ENCODE results near the gene RILP.

RILP gene

GRCh38 chr17:1650731-1651558, 1.3 kb upstream of the RILP start:
- no peak for TF ChIP-seq Cebpa-rat (IDR thresholded peaks at IDR 0.05)
- H3K9ac ChIP-seq, result peak overlapping the region; percentile 71 to 86 (median 82); a peak in 19 of 22 replicates
- H3K4me3 ChIP-seq, result peak overlapping the region in 6 of 10 experiments; percentile 62 to 80 (median 66); a peak in 8 of 20 replicates
- H3K4me1 ChIP-seq, result peaks cover 47 to 63% (median 57%) of the 10 kb centered on the region in 10 experiments
- H3K4me2 ChIP-seq, result peak overlapping the region; percentile 91 to 100 (median 98)
- H4K20me1 ChIP-seq, result peaks cover 11 to 65% (median 56%) of the 10 kb centered on the region in 11 experiments; a peak in 20 of 22 replicates
- peaks cover 60 to 67% (median 61%) of the 10 kb centered on the region in 11 experiments for H3K36me3 ChIP-seq
- H3K9me3 ChIP-seq (replicated peaks in 1 of 11), result no peaks in the 10 kb centered on the region
- no peaks in the 10 kb centered on the region for H3K27me3 ChIP-seq
- peak overlapping the region in 8 of 11 experiments; percentile 75 to 88 (median 82); a peak in 13 of 22 replicates for H3K27ac ChIP-seq

- Histone ChIP-seq H3K27ac (peak overlapping the region; percentile 65 to 88 (median 82); a peak in 21 of 22 replicates), H4K20me1 (peaks cover 11 to 54% (median 44%) of the 10 kb centered on the region in 11 experiments; a peak in 20 of 22 replicates), H3K27me3 (no peaks in the 10 kb centered on the region), H3K9me3 (replicated peaks in 1 of 11) (no peaks in the 10 kb centered on the region), H3K36me3 (peaks cover 43 to 49% (median 43%) of the 10 kb centered on the region in 11 experiments), H3K4me2 (peak overlapping the region; percentile 95 to 100 (median 99)), H3K4me3 (peak overlapping the region; percentile 58 to 80 (median 68)), H3K4me1 (peaks cover 57 to 79% (median 69%) of the 10 kb centered on the region in 10 experiments), H3K9ac (peak overlapping the region; percentile 71 to 90 (median 84))
- no peak for TF ChIP-seq Cebpa-rat (IDR thresholded peaks at IDR 0.05)
These were observed 463 bp downstream of the RILP start for GRCh38 chr17:1648963-1649843.

DNA sequence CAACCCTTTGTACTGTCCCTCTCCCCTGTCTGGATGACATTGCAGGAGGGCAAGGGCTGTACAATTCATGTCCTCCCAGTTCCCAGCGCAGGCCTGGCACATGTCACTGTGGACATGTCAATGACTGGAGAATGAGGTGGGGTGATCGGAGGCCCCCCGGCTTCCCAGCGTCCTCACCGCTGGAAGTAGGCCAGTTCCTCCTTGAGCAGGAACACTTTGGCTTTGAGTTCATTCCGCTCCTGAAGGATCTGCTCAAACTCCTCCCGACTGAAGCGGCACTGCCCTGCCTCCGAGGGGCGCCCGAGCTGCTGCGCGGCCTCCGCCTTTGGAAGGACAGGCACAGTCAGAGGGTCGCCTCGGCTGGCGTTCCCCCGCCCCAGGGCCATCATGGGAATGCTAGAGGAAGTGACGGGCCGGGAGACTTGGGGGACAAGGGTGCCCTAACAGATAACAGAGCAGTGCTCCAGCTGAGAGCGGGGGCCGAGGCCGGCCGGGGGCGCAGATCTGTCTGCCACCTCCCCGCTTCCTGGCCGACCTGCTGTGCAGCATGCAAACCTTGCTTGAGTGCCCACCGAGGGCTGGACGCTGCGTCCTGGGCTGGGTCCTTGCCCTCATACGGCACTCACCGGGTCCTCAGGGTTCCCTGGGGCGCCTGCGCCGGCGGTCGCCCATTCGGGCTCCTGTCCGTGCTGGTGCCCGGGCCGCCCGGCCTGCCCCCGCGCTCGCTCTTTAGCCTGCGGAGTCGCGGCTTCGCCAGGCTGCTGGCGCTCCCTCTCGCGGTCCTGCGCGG, 1.3 kb downstream of the RILP start:
- peaks cover 61 to 83% (median 75%) of the 10 kb centered on the region in 10 experiments for H3K4me1 ChIP-seq
- H3K4me3 ChIP-seq, result peak overlapping the region; percentile 56 to 71 (median 62)
- TF ChIP-seq Cebpa-rat (IDR thresholded peaks at IDR 0.05), result no peak
- peaks cover 34 to 41% (median 35%) of the 10 kb centered on the region in 11 experiments for H3K36me3 ChIP-seq
- H3K4me2 ChIP-seq, result peak overlapping the region; percentile 92 to 100 (median 99)
- H3K9ac ChIP-seq, result peak overlapping the region; percentile 69 to 90 (median 79)
- H4K20me1 ChIP-seq, result peaks cover 11 to 47% (median 36%) of the 10 kb centered on the region in 11 experiments; a peak in 20 of 22 replicates
- peak overlapping the region; percentile 60 to 86 (median 76) for H3K27ac ChIP-seq
- no peaks in the 10 kb centered on the region for H3K27me3 ChIP-seq
- no peaks in the 10 kb centered on the region for H3K9me3 ChIP-seq (replicated peaks in 1 of 11)

GRCh38 chr17:1647802-1648171, 1.9 kb downstream of the RILP start:
- no peak for TF ChIP-seq Cebpa-rat (IDR thresholded peaks at IDR 0.05)
- Histone ChIP-seq H3K4me3 (peak overlapping the region; percentile 56 to 71 (median 62); a peak in 19 of 20 replicates), H3K4me2 (peak overlapping the region; percentile 92 to 100 (median 99)), H3K27ac (peak overlapping the region in 8 of 11 experiments; percentile 73 to 86 (median 77); a peak in 17 of 22 replicates), H4K20me1 (peaks cover 12 to 43% (median 34%) of the 10 kb centered on the region in 11 experiments; a peak in 20 of 22 replicates), H3K4me1 (peaks cover 61 to 82% (median 75%) of the 10 kb centered on the region in 10 experiments), H3K36me3 (peaks cover 29 to 36% (median 29%) of the 10 kb centered on the region in 11 experiments), H3K9ac (peak overlapping the region; percentile 69 to 90 (median 79); a peak in 21 of 22 replicates), H3K27me3 (no peaks in the 10 kb centered on the region), H3K9me3 (replicated peaks in 1 of 11) (no peaks in the 10 kb centered on the region)

DNA sequence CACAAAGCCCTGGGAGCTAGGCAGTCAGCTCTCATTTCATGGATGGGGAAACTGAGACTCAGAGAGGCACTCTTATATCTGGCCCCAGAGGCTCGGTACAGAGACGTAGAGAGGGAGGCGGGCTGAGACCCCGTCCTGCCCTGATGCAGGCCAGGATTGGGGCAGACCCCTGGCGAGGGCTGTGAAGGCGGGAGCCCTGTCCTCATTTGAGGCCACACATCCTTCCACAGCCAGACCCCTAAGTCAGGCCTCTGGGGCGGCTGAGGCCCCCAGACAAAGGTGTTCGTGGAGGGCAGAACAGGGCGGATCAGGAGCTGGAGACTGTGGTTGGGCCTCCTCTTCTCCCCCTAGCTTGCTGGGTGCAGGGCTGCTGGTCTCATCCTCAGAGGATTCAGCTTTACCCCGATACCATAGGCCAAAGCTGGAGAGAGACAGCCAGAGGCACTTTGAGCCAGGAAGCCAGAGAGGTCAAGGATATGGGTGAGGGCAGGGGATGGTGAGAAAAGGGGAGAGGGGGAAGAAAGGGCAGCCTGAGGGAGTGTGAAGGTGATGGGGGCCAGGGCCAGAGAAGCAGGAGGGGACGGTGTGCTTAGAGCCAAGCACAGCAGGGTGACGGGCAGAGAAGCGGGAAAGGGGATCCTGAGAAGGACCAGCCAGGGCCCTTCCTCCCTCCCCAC, 3.3 kb downstream of the RILP start:
- H3K27ac ChIP-seq, result peak overlapping the region; percentile 62 to 91 (median 83); a peak in 21 of 22 replicates
- peak overlapping the region; percentile 92 to 100 (median 99) for H3K4me2 ChIP-seq
- no peaks in the 10 kb centered on the region for H3K27me3 ChIP-seq
- peaks cover 54 to 72% (median 65%) of the 10 kb centered on the region in 10 experiments for H3K4me1 ChIP-seq
- no peak for TF ChIP-seq Cebpa-rat (IDR thresholded peaks at IDR 0.05)
- no peaks in the 10 kb centered on the region for H3K9me3 ChIP-seq (replicated peaks in 1 of 11)
- peaks cover 15 to 33% (median 22%) of the 10 kb centered on the region in 11 experiments for H3K36me3 ChIP-seq
- peak overlapping the region; percentile 69 to 92 (median 84) for H3K4me3 ChIP-seq
- peaks cover 7 to 34% (median 26%) of the 10 kb centered on the region in 11 experiments; a peak in 21 of 22 replicates for H4K20me1 ChIP-seq
- peak overlapping the region; percentile 82 to 90 (median 87); a peak in 21 of 22 replicates for H3K9ac ChIP-seq

DNA sequence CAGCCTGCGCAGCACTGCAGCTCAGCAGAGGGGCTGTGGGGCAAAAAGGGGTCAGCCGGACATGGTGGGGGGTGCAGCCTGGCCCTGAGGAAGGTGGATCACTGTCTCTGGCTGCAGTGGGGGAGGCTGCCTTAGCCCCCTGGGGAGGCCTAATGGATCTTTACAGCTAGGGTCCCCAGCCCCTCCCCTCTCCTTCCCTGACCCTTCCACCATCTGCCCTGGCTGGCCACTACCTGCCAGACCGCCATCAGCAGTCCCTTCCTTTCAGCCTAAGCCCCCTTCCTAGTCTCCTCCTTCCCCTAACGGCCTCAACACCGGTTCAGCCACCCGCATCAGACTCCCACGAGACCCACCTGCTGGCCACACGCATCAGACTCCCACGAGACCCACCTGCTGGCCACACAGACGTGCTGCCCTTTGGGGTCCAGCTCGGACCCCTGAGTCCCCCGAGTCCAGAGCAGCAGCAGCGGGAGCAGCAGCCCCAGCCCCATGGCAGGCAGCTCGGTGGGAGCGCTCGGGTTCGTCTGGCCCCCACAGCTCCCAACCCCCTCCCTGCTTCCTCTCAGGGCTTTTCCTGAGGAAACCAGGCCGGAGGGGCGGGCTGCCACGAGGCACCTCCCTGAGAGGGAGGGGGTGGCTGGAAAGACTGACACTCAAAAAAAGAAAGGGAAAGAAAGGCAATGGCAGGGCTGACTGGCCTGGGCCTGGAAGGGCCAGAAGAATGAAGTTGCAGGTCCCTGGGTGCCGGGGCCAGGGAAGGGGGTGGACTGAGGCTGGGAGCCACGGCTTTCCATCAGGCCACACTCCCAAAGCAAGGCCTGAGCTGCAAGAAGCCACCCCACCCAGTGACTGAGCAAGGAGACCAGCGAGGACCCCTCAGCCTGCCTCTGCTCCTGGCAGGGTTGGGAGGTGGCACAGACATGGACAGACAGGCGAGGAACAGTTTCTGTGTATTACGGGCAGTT, 4.2 kb downstream of the RILP start, which contains the start of gene SCARF1:
Gene SCARF1, minus strand, starts transcription at position 526 of the 965 bp plus-strand sequence. Its CDS starts 35 bp downstream, at position 491.
- Histone ChIP-seq H3K9ac (peak within 1 kb of the TSS; percentile 82 to 90 (median 87)), H3K4me1 (peaks cover 53 to 72% (median 64%) of the 10 kb centered on the region in 10 experiments), H3K27ac (peak within 1 kb of the TSS; percentile 62 to 91 (median 83)), H4K20me1 (peaks cover 11 to 34% (median 25%) of the 10 kb centered on the region in 11 experiments; a peak in 20 of 22 replicates), H3K9me3 (replicated peaks in 1 of 11) (no peaks in the 10 kb centered on the region), H3K4me2 (peak within 1 kb of the TSS; percentile 92 to 100 (median 99)), H3K27me3 (no peaks in the 10 kb centered on the region), H3K36me3 (peaks cover 6 to 33% (median 22%) of the 10 kb centered on the region in 11 experiments), H3K4me3 (peak within 1 kb of the TSS; percentile 69 to 92 (median 84))
- no peak for TF ChIP-seq Cebpa-rat (IDR thresholded peaks at IDR 0.05)

Data from BLaER1 treated with 17β-estradiol and CSF1 and Interleukin-3, amounts not matched to agents 10 nM and 100 nM (cell line).